GM18498 (cell line): ENCODE results near the gene KRT25.
"Not testable (repeated sequence)": the region's sequence is repeated elsewhere in the genome, so short reads cannot be mapped to it uniquely, and the experiment has no call there.

Source experiments
- ATAC-seq: cut with Tn5 transposase; IDR thresholded peaks from one replicate; pipeline ENCODE4 v1.9.1; 2021; ENCODE audit warnings: mild to moderate bottlenecking, moderate library complexity; ENCODE audit not compliant: unreplicated experiment

KRT25 gene

DNA sequence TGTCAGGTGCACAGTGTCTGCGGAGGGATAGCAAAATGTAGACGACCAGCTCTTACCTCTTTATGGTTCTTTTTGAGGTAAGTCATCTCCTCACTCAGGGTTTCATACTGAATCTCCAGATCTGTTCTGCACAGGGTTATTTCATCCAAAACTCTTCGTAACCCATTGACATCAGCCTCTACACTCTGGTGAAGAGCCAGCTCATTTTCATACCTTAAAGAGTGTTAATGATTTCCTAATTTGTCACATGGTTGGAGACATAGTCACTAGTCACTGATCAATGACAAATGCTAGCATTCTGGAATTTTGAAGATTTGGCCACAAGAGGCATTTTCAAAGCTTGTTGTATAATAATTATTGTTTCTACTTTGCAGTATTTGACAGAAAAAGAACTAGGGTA lies 1.3 kb downstream of the KRT25 start:
- ATAC-seq: no peak

DNA sequence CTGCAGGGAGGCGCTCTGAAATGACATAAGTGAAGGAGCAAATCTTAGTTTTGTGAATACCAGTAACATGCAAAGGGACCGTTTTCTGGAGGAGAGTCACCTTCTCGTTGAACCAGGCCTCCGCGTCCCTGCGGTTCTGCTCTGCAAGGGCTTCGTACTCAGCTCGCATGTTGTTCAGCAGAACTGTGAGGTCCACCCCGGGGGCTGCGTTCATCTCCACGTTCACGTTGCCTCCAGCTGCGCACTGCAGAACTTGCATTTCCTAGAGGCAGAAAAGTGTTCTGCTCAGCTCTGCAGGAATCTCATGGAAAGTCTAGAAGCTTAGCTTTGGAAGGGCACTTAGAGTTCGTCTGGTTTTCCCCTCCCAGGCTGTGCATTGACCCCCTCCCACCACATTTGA lies 4.1 kb downstream of the KRT25 start:
- no peak for ATAC-seq

GRCh38 chr17:40750391-40750790 lies 4.7 kb downstream of the KRT25 start:
- ATAC-seq: no peak

GRCh38 chr17:40748666-40749065 lies 6.5 kb downstream of the KRT25 start:
- ATAC-seq: not testable (repeated sequence)

DNA sequence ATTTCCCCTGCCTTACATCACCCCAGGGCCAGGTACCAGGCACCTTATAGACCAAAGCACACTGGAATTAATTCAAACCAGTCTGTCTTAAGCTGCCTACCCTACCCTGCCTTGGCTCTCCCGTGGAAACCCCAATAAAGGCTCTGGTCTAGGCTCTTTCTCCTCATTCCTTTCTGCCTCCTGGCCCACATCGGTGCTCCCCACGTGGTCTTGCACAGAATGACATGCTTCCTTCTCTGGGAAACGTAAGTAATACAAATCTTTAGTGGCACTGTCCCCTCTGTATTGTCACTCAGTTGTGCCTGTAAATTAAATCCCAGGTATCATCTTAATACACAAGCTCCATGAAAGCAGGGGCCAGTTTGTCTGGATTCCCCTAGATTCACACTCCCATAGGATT lies 16.6 kb downstream of the KRT25 start:
- ATAC-seq: no peak

GRCh38 chr17:40735016-40735415 lies 20.1 kb downstream of the KRT25 start:
- ATAC-seq: no peak

GRCh38 chr17:40734018-40734417 lies 21.1 kb downstream of the KRT25 start:
- no peak for ATAC-seq

- no peak for ATAC-seq
Measured at GRCh38 chr17:40730970-40731369, 24.2 kb downstream of the KRT25 start.

GRCh38 chr17:40727447-40728231 lies 27.5 kb downstream of the KRT25 start:
- ATAC-seq: no peak

- no peak for ATAC-seq
Measured at GRCh38 chr17:40726919-40727318, 28.2 kb downstream of the KRT25 start.

DNA sequence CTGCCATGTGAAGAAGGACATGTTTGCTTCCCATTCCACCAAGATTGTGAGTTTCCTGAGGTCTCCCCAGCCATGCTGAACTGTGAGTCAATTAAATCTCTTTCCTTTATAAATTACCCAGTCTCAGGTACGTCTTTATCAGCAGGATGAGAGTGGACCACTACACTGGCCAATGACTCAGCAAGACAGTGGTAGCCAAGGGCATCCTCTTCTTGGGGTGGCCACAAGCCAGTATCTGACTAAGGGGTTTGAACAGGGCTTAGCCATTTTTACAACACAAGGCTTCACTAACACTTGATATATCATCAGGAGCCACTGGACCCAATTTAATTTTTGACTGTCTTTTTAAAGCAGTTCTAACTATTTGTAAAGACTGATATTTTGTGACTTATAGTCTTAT lies 30.5 kb downstream of the KRT25 start:
- no peak for ATAC-seq

DNA sequence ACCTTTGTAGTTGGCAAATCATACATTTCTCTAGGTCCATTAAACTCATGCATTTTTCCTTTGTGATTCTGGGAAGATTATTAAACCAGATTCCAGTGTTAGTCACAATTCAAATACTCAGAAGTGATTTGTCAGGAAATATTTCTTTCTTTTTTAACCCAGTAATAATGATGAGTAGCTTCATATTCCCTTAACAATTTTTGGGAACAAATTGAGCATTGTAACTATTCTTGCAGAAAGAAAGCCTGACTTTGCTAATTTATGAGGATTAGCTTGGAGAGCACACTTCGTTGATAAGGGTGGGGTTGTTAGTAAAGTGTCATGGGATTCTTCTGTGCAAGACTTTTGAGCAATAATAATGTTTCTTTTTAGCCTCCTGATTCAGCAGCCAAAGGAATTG lies 32.9 kb downstream of the KRT25 start:
- ATAC-seq: no peak

GRCh38 chr17:40720899-40721298 lies 34.2 kb downstream of the KRT25 start:
- ATAC-seq: no peak

DNA sequence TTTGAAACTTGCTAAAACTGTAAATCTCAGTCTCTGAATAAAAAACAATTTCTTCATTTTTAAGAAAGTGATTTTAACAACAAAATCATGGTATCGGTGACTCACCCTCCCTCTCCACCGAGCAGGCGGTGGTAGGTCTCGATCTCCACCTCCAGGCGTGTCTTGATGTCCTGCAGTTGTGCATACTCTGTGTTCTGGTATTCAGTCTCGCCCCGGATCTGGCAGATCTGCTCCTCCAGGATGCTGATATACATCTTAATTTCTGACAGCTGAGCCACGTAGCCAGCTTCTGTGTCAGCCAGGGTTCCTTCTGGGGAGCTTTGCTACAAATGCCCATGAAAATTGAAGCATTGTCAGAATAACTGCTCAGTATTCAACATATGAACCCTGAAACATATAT lies 36.2 kb downstream of the KRT25 start:
- no peak for ATAC-seq

DNA sequence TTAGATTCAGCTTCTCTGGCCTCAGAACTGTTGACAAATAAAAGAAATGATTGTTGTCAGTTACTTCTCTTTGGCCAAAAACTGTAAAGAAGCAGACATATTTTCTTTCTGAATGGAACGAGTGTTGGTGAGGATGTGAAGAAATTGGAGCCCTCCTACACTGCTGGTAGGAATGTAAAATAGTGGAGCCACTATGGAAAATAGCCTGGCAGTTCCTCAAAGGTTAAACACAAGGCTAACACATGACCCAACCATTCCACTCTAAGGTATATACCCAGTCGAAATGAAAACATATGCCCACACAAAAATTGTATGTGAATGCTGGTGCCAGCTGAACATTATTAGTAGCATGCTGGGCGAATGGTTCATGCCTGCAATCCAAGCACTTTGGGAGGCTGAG lies 37.4 kb downstream of the KRT25 start:
- no peak for ATAC-seq

- no peak for ATAC-seq
Measured at GRCh38 chr17:40714473-40714872, 40.7 kb downstream of the KRT25 start.

DNA sequence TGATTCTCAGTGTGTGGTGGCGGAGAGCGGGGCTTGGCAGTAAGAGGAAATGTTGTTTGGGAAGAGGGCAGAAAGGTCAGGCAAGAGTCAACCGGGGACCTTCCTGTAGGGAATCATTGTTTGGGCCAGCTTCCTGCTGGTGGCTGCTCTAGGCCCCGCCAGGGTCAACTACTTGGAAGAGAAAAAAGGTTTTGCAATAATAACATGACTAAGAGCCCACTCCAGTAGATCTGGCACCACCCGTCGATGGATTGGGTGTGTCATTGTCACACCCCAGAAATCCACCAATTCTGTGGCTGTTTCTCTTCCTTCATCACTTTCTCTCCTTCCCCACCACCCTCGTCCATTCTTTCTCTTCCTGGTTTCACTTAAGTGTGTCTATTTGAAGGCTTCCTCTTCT lies 47.4 kb downstream of the KRT25 start:
- ATAC-seq: no peak

DNA sequence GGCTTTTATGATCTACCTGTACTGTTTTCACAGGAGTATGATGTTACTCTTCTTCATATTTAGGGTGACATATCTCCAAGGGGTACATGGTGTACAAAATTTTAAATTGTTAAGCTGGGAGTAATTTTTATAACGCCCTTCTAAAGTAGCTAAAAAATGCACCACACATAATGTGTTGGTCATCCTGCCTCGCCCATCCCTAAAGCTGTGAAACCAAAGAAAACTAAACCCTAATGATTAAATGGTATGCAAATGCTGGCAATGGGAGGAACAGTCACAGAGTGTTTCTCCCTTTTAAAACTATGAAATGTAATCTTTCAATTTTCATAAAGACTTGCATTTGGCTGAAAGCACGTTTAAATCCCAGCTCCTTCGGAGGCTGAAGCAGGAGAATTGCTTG lies 49.5 kb downstream of the KRT25 start:
- ATAC-seq: no peak

GRCh38 chr17:40703652-40704051 lies 51.5 kb downstream of the KRT25 start, which contains the start of gene KRT24:
Gene KRT24, minus strand, starts transcription at chr17:40703752. Its CDS starts 59 bp downstream, at chr17:40703693.
- ATAC-seq: no peak

GRCh38 chr17:40702271-40702670 lies 52.9 kb downstream of the KRT25 start:
- no peak for ATAC-seq

DNA sequence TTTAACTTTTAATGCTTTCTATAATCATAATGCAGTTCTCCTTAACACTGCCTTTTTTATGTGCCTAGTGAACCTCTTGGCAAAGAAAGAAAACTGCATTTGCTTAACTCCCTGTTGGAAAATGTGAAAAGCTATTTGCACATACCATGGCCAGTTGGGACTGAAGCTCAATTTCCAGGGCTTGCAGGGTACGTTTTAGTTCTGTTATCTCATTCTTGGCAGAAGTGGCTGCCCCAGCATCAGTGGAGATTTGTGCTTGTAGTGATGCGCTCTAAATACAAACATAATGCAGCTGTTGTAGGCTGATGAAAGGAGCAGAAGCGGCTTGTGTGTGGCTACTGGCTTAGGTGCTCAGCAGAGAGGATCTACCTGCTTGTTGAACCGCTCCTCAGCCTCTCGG lies 55.3 kb downstream of the KRT25 start:
- no peak for ATAC-seq

- no peak for ATAC-seq
Measured at GRCh38 chr17:40699371-40699770, 55.8 kb downstream of the KRT25 start.
